Thoracic aorta (tissue), 2 donors: ENCODE data around the gene CPEB2. TPM values are rescaled to one million over a fixed set of nuclear protein-coding genes. Genes with fewer than 3 reads are reported as not detected.

Experiments
- ATAC-seq: fragments of 150-250 bp; one replicate; pipeline ENCODE4 v1.8.0; 2017; ENCODE audit warnings: low read depth; ENCODE audit not compliant: insufficient number of reproducible peaks, low FRiP score
- DNase-seq: peaks from one replicate; pipeline ENCODE4 v3.0.0-alpha.2; 2020; ENCODE audit warnings: low spot score
- H3K27ac ChIP-seq, 2 donors: fragments of 200-600 bp; sonication (generic); 1 replicate in 1 of 2; 2 replicates in 1 of 2; pipeline ENCODE4 v1.5.1; 2016; ENCODE audit warnings: mild to moderate bottlenecking in 2 of 2, moderate library complexity in 2 of 2
- H3K27me3 ChIP-seq: fragments of 200-600 bp; sonication (generic); replicated peaks from 2 replicates; pipeline ENCODE4 v1.6.0; 2016; ENCODE audit warnings: mild to moderate bottlenecking; ENCODE audit not compliant: insufficient read depth
- H3K36me3 ChIP-seq: fragments of 200-600 bp; sonication (generic); one replicate; pipeline ENCODE4 v1.5.1; 2016
- H3K4me1 ChIP-seq, 2 donors: fragments of 200-600 bp; sonication (generic); 1 replicate in 1 of 2; 2 replicates in 1 of 2; pipeline versions ENCODE4 v1.5.1 to v1.6.0; 2016; ENCODE audit warnings: low read depth in 2 of 2, mild to moderate bottlenecking in 1 of 2; ENCODE audit not compliant: control insufficient read depth in 1 of 2
- H3K4me3 ChIP-seq: fragments of 200-600 bp; sonication (generic); 2 replicates; pipeline ENCODE4 v1.5.1; 2016; ENCODE audit warnings: mild to moderate bottlenecking
- H3K9me3 ChIP-seq: fragments of 200-600 bp; sonication (generic); 2 replicates; pipeline ENCODE4 v1.5.1; 2016
- CTCF ChIP-seq: fragments of 200-600 bp; sonication (generic); IDR thresholded peaks from one replicate; pipeline ENCODE4 v1.5.1; 2019; ENCODE audit warnings: antibody characterized with exemption
- total RNA-seq, 2 donors: library from RNA; depleted of rRNA; stranded (reverse); fragments of >200 nt; gene quantifications; one replicate each; pipeline versions ENCODE4 v1.1.0 to v1.2.3, GENCODE V29; 2016

Gene CPEB2
- total RNA-seq, 2 donors from 2014 or later: 31.0 to 33.4 TPM

GRCh38 chr4:15034071-15034764 lies 31.9 kb downstream of the CPEB2 start:
- no peak for ATAC-seq
- H3K27ac ChIP-seq: peak overlapping the region; percentile 16 to 70
- no peak overlapping the region for H3K4me3 ChIP-seq
- no peak for TF ChIP-seq CTCF
- no peaks in the 10 kb centered on the region for H3K27me3 ChIP-seq
- H3K36me3 ChIP-seq: no peaks in the 10 kb centered on the region
- DNase-seq: no peak
- no peaks in the 10 kb centered on the region for H3K9me3 ChIP-seq
- peaks cover 44 to 77% of the 10 kb centered on the region in 2 donors for H3K4me1 ChIP-seq

GRCh38 chr4:15035159-15035558 lies 32.9 kb downstream of the CPEB2 start:
- H3K27me3 ChIP-seq: no peaks in the 10 kb centered on the region
- peak; percentile 75 for ATAC-seq
- no peak overlapping the region for H3K4me3 ChIP-seq
- peak overlapping the region in 1 of 2 donors; percentile 70 for H3K27ac ChIP-seq
- no peak for DNase-seq
- no peaks in the 10 kb centered on the region for H3K9me3 ChIP-seq
- H3K4me1 ChIP-seq: peaks cover 44 to 78% of the 10 kb centered on the region in 2 donors
- TF ChIP-seq CTCF: no peak
- no peaks in the 10 kb centered on the region for H3K36me3 ChIP-seq

- Histone ChIP-seq H3K4me1 (peaks cover 35 to 80% of the 10 kb centered on the region in 2 donors), H3K9me3 (no peaks in the 10 kb centered on the region), H3K36me3 (no peaks in the 10 kb centered on the region), H3K27me3 (no peaks in the 10 kb centered on the region), H3K4me3 (no peak overlapping the region), H3K27ac (peak overlapping the region; percentile 11 to 70)
- ATAC-seq (no peak), DNase-seq (no peak)
- TF ChIP-seq CTCF: no peak
Observed at GRCh38 chr4:15037923-15038541, 35.8 kb downstream of the CPEB2 start.

- no peak for TF ChIP-seq CTCF
- peak overlapping the region; percentile 11 to 70 for H3K27ac ChIP-seq
- peaks cover 36 to 66% of the 10 kb centered on the region in 2 donors for H3K4me1 ChIP-seq
- ATAC-seq (no peak), DNase-seq (no peak)
- no peaks in the 10 kb centered on the region for H3K36me3 ChIP-seq
- no peak overlapping the region for H3K4me3 ChIP-seq
- no peaks in the 10 kb centered on the region for H3K9me3 ChIP-seq
- H3K27me3 ChIP-seq: no peaks in the 10 kb centered on the region
Observed at GRCh38 chr4:15040916-15041463, 38.7 kb downstream of the CPEB2 start.

- TF ChIP-seq CTCF: no peak
- Histone ChIP-seq H3K4me3 (peak overlapping the region; percentile 29), H3K27ac (peak overlapping the region; percentile 40 to 70), H3K27me3 (no peaks in the 10 kb centered on the region), H3K9me3 (no peaks in the 10 kb centered on the region), H3K36me3 (no peaks in the 10 kb centered on the region), H3K4me1 (peaks cover 36 to 62% of the 10 kb centered on the region in 2 donors)
- ATAC-seq (no peak), DNase-seq (no peak)
Observed at GRCh38 chr4:15042529-15043167, 40.4 kb downstream of the CPEB2 start.
